GM21360 (cell line): Measurements from ENCODE around the gene B4GALT2.

ENCODE experiments used
- ATAC-seq: cut with Tn5 transposase; IDR thresholded peaks from one replicate; pipeline ENCODE4 v1.9.1; 2021; ENCODE audit warnings: mild to moderate bottlenecking, moderate library complexity; ENCODE audit not compliant: unreplicated experiment

The B4GALT2 gene

DNA sequence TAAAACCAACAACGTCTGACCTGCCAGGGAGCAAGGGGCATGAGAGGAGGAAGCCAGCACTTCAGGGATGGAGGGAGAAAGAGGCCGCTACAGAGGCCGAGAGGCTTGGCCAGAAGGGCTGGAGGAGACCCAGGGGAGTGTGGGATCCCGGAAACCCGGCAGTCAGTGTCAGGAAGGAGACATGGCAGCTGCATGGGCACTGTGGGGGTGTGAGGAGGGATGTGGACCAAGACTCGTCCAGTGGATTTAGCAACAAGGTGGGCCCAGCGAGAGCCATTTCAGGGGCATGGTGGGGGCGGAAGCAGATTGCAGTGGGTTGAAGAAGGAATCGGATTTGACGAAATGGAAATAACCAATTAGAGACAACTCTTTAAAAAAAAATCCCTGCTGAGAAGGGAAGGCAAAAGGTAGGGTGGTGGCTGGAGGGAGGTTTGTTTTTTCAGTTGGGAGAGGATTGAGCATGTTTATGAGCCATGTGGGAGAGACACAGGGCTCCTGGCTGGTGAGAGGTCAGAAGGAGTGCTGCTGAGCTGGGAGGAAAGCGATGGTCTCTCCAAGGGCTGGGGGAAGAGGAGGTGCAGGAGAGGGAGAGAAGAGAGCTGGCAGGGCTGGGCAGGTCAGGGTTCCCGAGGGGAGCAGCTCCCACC is 4.4 kb downstream of the B4GALT2 start:
- ATAC-seq = no peak

DNA sequence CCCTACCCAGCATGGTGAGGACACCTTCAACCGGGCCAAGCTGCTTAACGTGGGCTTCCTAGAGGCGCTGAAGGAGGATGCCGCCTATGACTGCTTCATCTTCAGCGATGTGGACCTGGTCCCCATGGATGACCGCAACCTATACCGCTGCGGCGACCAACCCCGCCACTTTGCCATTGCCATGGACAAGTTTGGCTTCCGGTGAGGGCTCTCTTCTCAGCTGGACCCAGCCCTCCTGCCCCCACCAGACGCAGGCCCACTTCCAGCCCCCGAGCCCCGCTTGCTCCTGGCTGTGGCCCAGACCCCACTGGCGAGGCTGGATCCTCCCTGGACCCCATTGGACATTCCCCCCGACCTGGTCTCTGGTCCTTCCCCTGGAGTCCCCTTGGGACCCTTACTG is 5.8 kb downstream of the B4GALT2 start:
- ATAC-seq = no peak

DNA sequence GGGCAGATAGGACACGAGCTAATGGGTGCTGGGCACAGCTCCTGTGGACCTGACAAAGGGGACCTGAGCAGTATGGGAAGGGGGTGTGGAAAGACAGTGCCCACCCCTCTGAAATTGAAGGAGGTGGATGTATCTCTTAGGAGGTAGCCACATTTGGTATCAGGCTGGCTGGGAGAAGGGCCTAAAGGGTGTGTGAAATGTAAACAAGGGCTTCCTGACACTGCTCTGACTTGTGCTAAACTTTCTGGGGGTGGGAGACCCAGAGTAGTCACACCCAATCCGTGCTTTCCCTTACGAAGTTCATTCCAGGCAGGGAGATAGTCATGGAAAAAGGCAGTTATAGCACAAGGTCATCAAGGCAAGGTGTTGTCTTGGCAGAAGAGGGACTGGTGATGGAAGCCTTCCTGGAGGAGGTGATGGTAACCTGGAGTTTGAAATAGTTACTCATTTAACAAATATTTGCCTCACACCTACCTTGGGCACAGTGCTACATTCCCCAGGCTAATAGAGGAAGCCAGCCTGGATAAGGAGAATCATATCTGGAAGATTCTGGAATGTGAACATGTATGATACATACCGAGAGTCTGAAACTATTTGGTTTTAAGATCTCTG is 7.1 kb downstream of the B4GALT2 start:
- ATAC-seq = no peak

DNA sequence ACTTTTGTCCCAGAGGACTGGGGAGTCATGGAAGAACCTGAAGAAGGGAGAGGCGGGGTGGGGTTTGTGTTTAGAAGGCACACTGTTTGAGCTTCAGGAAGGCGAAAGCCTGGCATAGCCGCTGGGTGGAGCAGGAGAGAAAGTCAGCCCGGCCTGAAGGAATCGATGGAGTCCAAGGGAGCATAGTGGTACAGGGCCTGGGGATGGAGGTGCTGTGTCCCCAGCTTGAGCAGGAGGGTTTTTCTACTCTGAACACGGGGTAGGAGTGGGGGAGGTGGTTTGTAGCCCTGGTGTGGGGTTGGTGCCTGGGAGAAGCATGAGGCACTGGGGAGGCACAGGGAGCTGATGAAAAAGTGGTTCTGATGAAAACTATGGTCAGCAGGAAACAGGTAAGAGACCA is 7.7 kb downstream of the B4GALT2 start:
- ATAC-seq = no peak

DNA sequence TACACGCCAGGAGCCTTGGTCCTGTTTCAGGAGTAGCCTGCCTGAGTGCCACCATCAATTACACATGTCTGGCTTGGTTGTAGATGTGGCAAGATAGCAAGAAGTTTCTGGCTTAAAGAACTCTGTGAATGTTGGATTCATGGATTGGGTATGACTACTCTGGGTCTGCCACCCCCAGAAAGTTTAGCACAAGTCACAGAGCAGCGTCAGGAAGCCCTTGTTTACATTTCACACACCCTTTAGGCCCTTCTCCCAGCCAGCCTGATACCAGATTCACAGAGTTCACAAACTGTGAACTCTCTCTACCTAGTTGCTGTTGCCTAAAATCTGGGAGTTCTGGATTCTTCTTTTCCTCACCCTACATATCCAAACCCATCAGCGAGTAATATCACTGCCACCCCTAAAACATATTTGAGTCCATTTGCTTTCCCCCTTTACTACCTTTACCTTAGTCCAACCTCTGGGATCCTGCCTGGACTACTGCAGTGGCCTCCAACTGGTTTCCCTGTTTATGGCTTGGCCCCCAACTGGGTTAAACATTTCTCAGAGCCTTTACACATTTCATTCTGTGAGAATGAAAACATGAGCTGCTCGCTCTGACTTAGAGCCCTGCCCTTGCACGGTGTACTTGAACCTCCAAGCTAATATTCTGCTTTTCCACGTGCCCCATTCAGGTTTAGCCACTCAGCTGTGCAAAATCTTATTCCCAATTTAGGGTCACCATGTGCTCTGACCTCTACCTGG is 8.3 kb downstream of the B4GALT2 start:
- ATAC-seq = no peak

DNA sequence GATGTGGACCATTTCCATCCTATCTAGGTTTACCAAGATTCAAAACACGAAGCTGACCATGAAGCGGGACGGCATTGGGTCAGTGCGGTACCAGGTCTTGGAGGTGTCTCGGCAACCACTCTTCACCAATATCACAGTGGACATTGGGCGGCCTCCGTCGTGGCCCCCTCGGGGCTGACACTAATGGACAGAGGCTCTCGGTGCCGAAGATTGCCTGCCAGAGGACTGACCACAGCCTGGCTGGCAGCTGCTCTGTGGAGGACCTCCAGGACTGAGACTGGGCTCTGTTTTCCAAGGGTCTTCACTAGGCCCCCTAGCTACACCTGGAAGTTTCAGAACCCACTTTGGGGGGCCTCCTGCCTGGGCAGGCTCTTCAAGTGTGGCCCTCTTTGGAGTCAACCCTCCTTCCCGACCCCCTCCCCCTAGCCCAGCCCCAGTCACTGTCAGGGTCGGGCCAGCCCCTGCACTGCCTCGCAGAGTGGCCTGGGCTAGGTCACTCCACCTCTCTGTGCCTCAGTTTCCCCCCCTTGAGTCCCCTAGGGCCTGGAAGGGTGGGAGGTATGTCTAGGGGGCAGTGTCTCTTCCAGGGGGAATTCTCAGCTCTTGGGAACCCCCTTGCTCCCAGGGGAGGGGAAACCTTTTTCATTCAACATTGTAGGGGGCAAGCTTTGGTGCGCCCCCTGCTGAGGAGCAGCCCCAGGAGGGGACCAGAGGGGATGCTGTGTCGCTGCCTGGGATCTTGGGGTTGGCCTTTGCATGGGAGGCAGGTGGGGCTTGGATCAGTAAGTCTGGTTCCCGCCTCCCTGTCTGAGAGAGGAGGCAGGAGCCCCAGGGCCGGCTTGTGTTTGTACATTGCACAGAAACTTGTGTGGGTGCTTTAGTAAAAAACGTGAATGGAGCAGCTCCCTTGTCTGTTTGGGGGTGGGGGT is 11.5 kb downstream of the B4GALT2 start:
- ATAC-seq = no peak

DNA sequence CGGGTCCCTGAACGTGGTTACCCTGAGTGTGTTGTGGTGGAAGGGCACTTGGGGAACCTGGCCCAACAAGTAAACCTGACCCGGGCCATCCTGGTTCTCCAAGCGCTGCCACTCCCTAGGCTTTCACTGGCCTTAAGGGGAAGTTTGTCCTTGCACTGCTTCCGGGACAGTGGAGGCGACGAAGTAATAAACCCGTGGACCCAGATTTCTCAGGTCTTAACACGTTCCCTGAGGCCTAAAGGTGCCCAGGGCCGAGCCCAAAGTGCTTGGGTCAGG is 12.1 kb downstream of the B4GALT2 start:
- no peak for ATAC-seq

DNA sequence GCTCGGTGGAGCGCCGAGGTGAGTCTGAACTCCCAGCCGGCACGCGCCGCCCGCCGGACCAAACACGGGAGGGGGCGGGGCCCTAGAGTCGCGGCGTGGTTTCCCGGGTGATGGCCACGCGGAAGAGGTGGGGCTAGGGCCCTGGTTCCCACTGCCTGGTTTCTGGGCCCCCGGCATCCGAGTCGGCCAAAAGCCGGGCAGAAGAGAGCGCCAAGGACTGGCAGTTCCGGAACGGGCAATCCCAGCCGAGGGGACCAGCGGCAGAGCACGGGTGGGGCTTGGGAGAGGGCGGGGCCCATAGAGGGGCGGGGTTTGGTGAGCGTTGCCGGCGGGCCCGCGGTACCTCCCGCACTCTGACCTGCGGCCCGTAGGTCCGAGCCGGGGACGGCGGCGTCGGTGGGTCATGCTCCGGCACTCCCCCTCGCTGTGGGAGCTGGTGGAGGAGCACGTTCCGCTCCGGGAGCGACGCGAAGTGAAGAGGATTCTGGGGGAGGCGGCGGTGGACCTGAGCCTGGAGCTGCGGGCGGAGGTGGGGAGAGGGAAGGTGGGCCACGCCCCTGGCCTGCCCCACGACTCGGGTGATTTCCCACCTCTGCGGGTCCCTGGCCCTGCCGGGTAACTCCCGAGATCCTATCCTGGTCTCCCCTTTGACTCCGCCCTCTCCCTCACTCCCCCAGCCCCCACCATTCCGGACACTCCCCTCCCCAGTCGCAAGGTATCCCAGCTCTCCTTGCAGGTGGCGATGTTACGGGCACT is 12.6 kb downstream of the B4GALT2 start, which contains the start of gene CCDC24:
TSS of gene CCDC24 (plus strand) at position 124 of the 756 bp plus-strand sequence. CDS start at position 404, 280 bp downstream.
- peak; percentile 66 for ATAC-seq

DNA sequence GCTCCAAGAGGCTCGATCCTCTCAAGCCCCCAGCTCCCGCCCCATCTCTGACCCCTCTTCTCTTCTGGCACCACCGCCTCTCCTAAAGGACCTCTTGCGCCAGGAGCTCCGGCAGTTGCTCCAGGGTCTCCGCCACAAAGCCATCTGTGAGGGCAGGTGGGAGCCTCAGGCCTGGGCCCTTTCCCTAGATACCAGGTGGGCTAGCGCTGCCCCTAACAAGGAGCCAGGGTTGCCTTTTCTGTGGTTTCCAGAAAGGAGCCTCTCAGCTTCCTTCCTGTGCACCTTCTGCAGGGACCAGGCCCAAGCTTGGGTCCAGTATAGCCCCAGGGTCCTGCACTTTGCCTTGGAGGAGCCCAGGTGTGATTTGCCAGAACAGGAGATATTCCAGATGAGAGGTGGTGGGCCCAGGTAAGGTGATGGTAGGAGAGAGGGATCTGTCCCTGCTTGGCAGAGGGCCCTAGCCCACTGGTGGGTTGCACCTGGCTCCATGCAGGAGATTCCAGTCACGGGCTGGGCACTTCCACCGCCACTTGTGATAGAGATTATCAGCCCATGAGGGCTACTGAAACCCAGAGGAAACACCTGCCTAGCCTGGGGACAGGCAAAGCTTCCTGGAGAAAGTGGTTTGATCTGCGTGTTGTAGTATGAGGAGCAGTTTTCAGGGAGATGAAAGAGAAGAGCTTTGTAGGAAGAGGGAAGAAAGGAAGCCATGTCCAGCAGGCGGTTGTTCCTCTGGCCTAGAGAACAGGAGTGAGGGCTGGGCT is 13.4 kb downstream of the B4GALT2 start:
- no peak for ATAC-seq

DNA sequence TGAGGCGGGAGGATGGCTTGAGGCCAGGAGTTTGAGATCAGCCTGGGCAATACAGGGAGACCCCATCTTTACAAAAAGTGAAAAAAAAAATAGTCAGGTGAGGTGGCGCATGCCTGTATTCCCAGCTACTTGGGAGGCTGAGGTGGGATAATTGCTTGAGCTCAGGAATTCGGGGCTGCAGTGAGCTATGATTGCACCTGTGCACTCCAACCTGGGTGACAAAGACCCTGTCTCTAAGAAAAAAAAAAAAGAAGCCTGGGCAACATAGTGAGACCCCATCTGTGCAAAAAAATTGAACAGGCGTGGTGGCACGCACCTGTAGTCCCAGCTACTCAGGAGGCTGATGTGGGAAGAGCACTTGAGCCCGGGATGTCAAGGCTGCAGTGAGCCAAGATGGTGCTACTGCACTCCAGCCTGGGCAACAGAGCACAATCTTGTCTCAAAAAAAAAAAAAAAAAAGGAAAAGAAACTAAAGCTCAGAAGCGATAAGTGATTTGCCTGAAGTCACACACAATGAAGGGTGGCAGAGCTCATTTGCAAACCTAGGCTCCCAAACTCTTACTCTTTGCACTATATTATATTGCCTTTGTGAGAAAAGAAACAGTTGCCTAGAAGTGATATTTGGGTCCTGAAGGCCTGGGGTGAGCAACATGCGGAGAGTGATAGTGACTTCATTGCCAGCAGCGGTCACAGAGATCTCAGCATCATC is 14.3 kb downstream of the B4GALT2 start:
- ATAC-seq = no peak

DNA sequence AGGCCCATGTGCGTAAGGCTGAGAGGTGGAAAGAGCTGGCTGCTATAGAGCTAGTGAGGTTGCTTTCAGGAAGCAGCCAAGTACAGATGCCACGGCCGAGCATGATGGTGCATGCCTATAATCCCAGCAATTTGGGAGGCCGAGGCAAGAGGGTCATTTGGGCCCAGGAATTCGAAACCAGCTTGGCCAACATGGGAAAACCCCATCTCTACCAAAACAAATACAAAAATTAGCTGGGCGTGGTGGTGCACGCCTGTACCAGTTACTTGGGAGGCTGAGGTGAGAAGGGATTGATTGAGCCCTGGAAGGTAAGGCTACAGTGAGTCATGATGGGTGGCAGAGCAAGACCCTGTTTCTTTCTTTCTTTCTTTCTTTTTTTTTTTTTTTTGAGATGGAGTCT is 15.1 kb downstream of the B4GALT2 start:
- no peak for ATAC-seq

DNA sequence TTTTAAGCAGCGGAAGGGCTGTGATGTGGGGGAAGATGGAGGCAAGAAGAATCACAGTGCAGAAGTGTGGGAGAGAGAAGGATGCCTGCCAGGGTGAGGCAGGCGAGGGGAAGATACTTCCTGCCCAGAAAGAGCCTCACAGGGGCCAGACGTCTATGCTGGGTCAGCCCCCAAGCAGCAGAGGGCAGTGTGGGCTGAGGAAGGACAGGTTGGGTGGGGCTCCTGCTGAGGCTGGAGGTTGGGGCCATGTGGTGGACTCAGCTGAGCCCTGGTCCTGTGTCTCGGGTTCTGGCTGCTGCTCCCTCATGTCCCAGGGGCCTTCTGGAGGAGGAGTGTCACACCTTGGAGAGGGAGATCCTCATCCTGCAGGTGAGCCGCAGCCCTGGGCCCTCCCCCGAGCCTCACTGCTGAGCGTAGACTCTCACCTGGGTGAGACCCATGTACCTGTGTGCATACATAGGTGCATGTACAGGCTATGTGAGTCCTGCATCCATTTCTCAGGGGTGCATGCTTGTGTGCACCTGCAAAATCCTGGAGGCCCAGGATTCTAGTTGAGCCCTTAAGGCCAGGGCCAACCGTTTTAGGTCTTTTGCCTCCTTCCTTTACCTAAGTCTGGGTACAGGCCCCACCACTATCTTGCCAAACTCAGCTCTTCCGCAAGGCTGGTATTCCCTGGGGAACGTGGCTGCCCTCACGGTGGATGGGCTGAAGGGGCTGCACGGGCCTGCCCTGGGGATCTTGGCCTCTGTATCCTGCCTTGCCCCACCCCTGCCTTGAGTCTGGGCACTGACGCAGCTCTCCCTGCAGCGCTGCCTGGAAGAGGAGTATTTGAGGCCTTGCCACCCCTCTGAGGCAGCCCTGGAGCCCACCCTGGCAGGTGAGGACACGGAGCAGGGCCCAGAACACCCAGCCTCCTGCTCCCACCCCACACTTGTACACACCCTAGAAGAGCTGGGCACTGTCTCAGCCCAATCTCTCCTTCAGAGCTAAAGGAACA is 16.1 kb downstream of the B4GALT2 start:
- no peak for ATAC-seq

DNA sequence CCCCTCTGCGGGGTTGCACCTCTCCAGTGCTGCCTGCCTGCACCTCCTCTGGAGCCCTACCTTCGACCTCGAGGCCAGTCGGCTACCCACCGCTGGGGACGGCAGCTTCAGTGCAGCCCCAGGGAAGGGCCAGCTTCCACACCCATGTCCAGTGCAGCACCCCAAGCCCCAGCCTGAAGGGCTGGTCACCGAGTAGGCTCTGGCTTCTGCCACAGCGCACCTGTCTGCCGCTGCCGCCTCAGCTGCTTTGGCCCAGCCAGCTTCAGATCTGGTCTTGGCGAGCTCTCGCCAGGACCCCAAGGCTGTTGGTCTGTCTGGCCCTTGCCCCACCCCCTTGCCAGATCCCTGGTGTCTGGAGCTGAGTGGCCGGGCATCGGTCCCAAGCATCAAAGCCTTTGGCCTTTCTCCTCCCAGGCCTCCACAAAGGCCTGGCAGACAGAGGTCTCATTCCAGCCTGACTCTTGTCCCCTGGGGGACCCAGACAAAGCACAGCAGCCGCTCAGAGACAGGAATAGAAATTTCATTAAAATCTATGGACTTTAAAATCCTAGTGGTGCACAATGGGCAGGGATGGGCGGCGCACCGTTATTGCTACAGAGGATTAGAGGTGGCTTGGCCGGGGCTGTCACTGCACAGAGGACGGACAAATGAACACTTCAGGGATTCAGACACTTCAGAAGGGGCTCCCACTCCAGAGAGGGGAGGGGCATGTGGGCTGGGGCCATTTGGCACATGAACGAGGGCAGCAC is 17.1 kb downstream of the B4GALT2 start:
- ATAC-seq = no peak

DNA sequence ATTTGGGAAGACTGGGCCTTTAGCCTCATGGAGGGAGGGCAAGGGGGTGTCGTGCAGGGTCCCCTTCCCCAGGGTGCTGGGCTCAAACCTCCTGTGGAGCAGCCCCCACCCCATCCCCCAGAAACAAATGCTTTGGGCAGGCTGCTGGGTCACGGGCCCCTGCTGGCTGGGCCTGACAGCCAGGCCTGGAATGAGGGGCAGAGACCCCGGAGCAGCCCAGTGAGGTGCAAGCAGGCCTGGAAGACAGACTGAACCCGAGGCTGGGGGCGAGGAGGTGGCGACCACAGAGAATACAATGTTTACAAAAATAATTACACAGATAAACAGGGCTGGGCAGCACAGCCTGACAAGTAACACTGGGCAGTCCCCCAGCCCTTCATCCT is 17.7 kb downstream of the B4GALT2 start:
- ATAC-seq = no peak

DNA sequence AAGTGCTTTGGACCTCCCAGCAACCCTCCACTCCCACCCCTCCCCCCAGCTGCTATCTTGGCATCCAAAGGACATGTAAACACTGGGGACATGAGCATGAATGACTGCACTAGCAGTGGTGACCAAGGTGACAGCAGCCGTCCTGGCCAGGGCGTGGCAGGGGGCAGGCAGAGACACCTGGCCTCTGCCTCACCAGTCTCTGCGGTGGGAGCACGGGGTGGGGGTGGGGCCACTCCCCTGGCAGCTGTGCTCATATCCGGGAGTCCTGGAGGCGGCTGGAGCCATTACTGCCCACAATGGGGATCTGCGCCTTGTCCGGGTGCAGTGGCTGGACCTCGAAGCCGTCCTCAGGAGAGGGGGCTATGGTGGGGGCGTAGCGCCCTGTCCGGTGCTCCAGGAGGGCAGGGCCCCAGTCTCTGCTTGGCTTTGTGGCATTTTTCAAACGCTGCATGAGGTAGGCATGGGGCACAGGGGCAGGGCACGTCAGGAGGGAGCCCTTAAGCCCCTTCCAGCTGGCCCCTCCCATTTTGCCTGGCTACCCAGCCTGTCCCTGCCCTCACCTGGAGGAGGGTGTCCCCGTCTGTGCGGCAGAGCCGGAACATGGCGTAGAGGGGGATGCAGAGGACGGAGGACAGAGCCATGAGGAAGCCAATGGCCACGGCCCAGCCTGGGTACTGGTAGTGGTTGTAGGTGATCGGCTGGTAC is 18.4 kb downstream of the B4GALT2 start:
- no peak for ATAC-seq

DNA sequence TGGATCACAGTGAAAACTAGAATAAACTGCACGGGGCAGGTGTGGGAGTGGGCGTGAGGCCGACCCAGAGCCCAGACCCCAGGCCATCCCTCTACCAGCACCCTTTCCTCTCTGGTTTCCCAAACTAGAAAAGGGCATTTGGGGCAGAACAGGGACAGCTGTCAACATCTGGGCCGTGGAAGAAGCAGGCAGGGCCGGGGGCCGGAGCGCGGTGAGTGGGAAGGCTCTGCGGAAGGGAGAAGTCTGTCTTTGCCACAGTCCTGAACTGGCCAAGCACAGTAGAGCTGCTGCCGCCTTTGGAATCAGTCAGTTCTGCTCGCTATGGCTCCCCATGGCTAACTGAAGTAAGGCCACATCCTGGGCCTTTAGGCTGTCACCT is 19.0 kb downstream of the B4GALT2 start:
- ATAC-seq = no peak

DNA sequence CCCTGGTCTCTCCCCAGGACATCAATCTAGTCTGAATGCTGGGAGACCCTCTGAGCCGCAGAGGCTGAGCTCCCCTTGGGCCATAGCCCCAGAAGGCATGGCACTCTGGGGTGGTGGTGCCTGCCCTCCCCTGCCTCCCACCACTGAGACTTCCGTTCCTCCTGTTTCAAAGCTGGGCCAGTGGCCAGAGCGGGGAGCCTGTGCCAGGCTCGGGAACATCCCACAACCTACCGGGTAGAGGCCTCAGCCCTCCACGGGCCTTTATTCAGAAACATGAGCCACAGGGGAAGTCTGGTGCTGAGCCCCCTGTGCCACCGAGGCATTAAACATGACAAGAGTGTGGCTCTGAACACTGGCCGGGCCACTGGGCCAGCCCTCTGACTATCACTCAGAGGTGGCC is 20.4 kb downstream of the B4GALT2 start:
- ATAC-seq = no peak
